CD4-positive, alpha-beta T cell treated with Interleukin-1 beta for 1 hour (primary cell): ENCODE measurements around the gene HDLBP.

Experiments used
- DNase-seq, 2 donors: peaks; one replicate each; pipeline ENCODE4 v3.0.0-alpha.2; 2020 to 2022

Gene HDLBP

GRCh38 chr2:241226723-241227572, 88.5 kb downstream of the HDLBP start:
- no peak for DNase-seq

GRCh38 chr2:241225983-241226382, 89.5 kb downstream of the HDLBP start:
- DNase-seq: no peak

GRCh38 chr2:241225545-241225944, 89.9 kb downstream of the HDLBP start:
- no peak for DNase-seq

DNA sequence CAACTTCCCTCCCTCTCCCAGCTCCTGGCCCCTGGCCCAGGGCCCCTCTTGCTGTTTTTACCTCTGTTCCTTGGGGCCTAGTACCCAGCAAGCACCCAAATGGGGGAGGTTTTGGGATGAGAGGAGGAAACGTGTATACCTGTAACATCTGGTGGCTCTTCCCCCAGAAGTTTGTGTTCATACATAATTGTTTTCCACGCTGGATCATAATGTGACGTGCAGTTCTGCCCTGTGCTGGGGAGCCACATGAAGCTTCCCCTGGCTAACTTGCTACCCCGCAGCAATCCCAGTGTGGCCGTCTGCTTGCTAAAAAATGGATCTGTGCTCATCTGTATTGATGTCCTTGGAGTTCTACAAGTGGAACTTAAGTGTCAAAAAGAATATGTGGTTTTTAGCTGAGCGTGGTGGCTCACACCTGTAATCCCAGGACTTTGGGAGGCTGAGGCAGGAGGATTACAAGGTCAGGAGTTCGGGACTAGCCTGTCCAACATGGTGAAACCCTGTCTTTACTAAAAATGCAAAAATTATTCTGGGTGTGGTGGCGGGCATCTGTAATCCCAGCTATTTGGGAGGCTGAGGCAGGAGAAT, 90.5 kb downstream of the HDLBP start:
- no peak for DNase-seq

DNA sequence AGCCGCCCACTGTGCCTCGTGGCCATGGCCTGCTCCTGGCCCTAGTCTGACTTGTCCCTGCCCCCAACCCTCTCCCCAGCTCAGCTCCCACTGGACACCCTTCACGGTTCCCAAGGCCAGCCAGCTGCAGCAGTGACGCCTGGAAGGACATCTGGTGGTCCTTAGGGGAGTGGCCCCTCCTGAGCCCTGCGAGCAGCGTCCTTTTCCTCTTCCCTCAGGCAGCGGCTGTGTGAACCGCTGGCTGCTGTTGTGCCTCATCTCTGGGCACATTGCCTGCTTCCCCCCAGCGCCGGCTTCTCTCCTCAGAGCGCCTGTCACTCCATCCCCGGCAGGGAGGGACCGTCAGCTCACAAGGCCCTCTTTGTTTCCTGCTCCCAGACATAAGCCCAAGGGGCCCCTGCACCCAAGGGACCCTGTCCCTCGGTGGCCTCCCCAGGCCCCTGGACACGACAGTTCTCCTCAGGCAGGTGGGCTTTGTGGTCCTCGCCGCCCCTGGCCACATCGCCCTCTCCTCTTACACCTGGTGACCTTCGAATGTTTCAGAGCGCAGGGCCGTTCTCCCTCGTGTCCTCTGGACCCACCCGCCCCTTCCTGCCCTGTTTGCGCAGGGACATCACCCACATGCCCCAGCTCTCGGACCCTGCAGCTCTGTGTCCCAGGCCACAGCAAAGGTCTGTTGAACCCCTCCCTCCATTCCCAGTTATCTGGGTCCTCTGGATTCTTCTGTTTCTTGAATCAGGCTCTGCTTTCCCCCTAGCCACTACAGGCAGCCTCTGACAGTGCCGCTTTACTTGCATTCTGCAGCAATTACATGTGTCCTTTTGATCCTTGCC, 91.2 kb downstream of the HDLBP start:
- DNase-seq: no peak

- DNase-seq: no peak
These were observed 92.1 kb downstream of the HDLBP start for GRCh38 chr2:241223211-241224017.

DNA sequence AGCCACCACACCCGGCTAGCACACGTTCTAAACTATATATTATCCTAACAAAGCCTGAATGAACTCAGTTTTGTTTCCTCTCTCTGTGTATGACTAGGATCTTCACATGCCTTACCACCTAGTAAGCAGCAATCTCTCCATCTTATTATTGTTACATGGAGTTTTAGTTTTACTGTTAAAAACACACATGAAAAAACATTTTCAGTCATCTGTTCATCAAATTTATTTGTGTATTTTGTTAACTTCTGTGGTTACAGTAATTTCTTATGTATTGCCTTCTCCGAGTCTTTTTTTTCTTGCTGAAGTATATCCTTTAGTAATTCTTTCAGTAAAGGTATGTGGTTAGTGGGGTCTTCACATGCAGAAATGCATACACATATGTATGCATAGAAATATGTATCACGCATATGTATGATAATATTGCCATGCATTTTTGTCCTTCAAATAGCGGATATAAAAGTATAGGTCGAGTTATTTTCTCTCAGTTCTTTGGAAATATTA, 95.6 kb downstream of the HDLBP start:
- no peak for DNase-seq

DNA sequence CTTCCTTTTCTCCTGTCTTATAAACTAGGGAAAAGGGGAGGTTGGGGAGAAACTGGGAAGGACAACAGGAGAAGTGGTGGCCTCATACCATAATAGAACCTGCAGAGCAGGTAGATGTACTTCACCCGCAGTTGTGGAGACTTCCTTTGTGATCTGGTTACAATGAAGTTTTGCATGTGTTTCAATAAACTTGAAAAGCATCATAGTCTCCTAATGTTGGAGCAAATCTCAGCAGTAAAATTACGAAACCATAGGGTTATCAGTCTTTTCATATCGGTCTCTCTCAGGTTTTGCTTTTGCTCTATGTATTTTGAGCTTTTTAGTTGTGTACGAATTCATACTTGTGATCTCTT, 96.5 kb downstream of the HDLBP start:
- DNase-seq: no peak

DNA sequence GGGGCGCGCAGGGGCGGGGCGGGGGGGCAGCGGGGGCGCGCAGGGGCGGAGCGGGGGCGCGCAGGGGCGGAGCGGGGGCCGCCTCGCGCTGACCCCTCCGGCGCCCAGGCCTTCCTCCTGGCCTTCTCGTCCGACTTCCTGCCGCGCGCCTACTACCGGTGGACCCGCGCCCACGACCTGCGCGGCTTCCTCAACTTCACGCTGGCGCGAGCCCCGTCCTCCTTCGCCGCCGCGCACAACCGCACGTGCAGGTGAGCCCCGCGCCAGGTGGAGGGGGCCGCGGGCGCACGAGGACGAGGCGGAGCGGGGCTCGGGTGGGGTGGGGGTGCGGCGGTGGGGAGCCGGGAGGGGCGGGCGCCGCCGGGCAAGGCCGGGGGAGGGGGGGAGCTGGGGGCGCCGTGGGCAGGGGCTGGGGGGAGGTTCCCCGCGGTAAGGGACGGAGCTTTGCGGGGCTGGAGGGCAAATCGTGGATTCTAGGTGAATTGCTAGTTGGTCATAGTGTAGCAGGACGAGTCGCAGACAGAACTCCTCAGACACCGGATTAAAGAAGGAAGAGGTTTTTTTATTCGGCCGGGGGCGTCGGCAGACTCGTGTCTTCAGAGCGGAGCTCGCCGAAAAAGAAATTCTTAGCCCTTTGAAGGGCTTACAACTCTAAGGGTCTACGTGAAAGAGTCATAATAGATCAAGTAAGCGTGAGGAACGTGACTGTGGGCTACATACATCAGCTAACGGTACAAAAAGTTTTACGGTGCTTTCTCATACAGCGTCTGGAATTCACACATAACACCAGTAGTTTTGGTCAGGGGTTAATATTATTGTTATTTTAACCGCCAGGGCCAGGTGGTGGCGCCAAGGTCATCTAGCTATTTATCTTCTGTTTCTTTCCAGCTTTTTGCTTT, 97.1 kb downstream of the HDLBP start:
- peak; percentile 44 to 47 for DNase-seq

GRCh38 chr2:241217320-241218031, 98.0 kb downstream of the HDLBP start:
- DNase-seq: peak; percentile 31 to 43

GRCh38 chr2:241216211-241216761, 99.2 kb downstream of the HDLBP start:
- no peak for DNase-seq

- DNase-seq: no peak
These were observed 100.1 kb downstream of the HDLBP start for GRCh38 chr2:241215421-241215820.

DNA sequence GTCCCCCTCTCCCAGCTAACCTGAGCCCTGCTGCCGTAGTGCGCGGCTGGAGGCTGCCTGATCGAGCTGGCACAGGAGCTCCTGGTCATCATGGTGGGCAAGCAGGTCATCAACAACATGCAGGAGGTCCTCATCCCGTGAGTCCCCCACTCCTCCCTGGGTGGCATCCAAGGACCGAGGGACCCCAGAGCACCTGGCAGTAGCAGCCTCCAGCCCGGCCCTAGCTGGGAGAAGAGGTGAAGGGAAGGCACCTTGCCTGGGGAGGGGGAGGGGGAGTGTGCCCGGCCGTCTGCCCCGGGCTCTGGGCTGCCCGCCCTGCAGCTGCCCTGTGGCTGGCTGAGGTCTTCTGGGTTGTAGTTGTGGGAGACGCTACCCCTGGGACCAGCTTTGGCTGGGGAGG, 100.7 kb downstream of the HDLBP start:
- DNase-seq: no peak

DNA sequence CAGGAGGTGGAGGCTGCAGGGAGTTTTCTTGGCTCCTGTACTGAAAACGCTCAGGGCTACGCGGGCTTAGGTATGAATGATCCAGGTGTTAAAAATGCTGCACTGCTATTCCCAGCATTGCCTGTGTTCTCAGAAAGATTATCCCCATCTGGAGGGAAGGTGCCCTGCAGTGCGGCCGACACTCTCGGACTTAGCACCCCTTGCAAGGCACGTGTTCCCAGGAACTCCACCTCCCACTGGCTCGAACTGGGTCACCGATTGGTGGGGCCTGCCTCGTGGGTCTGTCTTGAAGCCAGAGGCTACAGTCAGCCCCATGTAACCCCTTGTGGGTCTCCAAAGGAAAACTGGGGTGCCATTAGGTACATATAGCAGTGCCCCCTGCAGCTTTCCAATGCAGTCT, 101.3 kb downstream of the HDLBP start:
- DNase-seq: no peak

DNA sequence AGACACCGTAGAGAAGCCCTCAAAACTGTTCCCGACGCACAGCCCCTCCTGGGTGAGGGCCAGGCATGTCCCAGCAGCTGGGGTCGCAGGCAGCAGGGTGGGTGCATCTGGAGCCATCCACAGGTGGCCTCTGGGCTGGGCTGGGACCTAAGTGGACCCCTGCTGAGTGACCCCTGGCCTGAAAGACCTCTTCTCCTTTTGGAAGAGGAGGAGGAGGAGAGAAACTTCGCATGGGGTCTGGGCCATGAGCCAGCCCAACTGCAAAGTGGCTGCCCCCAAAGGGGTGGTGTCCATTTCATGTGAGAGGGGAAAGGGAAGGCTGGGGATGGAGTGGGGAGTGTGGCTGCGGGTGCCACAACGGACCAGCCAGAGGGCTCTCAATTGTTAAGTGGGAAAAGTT, 101.9 kb downstream of the HDLBP start:
- DNase-seq: no peak

DNA sequence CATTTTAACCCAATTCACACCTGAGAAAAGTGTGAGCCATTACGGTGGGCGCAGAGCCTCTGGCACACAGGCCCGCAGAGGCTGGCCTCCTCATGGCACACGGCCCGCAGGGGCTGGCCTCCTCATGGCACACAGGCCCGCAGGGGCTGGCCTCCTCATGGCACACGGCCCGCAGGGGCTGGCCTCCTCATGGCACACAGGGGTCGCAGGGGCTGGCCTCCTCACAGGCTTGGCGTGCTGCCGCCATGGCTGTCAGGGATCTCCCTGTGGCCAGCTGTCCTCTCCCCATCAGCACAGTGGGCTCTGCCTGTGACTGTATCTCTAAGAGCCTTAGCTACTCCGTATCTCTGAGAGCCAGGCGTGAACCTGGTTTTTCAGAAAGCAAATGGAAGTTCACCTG, 102.4 kb downstream of the HDLBP start:
- DNase-seq: no peak

GRCh38 chr2:241211276-241211675, 104.2 kb downstream of the HDLBP start:
- DNase-seq: no peak

GRCh38 chr2:241209271-241209670, 106.2 kb downstream of the HDLBP start:
- no peak for DNase-seq

DNA sequence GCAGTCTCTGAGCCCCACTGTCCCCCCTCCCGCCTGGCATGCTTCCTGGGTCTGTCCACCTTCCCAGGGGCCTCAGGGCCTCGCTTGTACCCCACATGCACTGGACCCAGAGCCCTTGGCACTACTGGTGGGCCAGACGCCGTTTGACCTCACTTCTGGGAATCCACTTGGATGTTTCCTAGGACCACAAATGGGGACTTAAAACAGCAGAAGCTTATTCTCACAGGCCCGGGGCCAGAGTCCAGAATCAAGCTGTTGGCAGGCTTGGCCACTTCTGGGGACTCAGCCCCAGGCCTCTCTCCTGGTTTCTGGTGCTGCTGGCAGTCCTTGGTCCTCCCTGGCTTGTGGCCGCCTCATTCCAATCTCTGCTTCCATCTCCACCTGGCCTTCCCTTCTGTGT, 107.4 kb downstream of the HDLBP start:
- DNase-seq: no peak

DNA sequence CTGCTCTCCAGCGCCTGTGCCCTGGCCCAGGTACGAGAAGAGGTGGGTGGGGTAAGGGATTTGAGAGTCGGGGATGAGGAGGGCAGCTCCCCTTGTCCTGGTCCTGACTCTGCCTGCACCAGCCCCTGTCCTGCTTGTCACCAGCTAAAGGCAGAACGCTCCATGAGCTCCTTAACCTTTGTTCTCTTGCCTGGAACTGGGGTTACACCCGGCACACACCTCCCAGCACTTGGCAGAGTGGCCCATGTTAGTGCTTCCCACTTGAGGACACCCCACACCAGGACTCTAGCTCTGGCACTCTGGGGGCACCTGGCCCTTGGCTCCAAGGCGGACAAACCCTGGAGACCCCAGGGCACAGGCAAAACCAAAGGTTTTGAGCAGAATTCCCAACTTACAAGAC, 107.8 kb downstream of the HDLBP start:
- no peak for DNase-seq

DNA sequence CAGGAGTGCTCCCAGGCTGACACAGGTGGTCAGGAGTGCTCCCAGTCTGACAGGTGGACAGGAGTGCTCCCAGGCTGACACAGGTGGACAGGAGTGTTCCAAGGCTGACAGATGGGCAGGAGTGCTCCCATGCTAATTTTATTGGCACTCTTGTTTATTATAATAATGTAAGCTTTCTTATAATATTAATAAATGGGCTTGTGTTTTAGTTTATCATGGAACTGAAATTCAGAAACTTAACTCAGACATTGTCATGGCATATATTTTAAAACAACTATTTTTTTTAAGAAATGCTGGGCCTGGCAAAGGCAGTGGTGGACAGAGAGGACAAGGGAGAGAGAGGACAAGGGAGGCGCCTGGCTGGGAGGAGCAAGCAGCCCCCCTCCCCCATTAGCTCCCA, 108.3 kb downstream of the HDLBP start:
- no peak for DNase-seq
